ENCODE measurements around the gene ASCC3.
A peak's percentile ranks its signal among the peaks of the same experiment; 100 is the strongest.

ASCC3 gene

DNA sequence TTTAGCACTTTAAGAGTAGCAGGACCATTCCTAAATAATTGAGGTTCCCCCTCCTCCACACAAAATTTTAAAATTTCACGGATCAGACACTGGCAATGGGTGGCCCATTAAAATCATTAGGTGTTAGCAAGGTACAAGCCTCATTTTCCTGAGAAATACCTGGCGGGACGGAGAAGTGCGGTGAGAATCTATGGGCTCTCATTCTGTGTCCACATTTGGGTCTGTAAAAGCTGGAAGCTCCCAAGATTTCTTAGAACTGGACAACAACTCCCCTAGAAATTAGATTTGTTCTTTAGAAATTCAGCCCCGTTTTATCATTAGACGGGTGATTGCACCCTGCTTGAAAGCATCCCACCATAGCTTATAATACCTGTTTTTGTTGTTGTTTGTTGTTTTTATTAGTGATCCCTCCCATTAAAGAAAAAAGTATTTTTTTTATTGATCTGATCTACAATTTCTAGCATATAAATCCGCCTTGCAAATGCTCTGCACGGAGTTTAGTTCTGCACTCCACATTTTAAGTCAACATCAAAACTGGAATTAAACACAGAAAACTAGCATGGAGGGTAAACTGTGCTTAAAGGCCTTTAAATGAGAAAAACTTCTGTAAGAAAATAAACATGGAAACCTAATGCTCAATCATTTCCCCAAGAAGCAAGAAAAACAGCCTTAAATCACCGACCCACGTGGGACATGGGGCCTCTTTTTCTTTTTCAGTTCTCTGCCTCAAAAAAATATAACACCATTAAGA is 422.1 kb downstream of the ASCC3 start:
- Histone ChIP-seq H3K36me3 (ENCODE audit: insufficient read depth, low read length) (no peaks in the 10 kb centered on the region), H3K4me1 (ENCODE audit: control insufficient read depth, insufficient read depth, low read length) (peaks cover 23% of the 10 kb centered on the region), H3K9ac (ENCODE audit: low read depth, low read length) (no peak overlapping the region), H3K9me3 (replicated peaks; ENCODE audit: low read length) (no peaks in the 10 kb centered on the region), H3K4me2 (ENCODE audit: low read length) (peak overlapping the region; percentile 78), H3K27me3 (ENCODE audit: control insufficient read depth, insufficient read depth, low read length) (no peaks in the 10 kb centered on the region), H3K4me3 (ENCODE audit: low read length) (no peak overlapping the region)
